ENCODE results near the gene ISG20.

- TF ChIP-seq CTCF (IDR thresholded peaks at IDR 0.05) (no peak), SIN3A (IDR thresholded peaks at IDR 0.05; ENCODE audit: borderline replicate concordance, insufficient read depth, low read depth, low read length) (no peak), REST (IDR thresholded peaks at IDR 0.05; ENCODE audit: insufficient read depth in 1 of 2, low read depth in 2 of 2, low read length in 1 of 2) (no peak)
Observed at GRCh38 chr15:88606070-88606794, 32.6 kb upstream of the ISG20 start.
